SH-SY5Y (cell line): ENCODE measurements around the gene POU2F3.

ENCODE experiments used
- GATA2 ChIP-seq: IDR thresholded peaks from 2 replicates; pipeline ENCODE4 v1.6.1; 2011; ENCODE audit warnings: mild to moderate bottlenecking, low read depth, low read length
- GATA3 ChIP-seq: IDR thresholded peaks from 2 replicates; pipeline ENCODE4 v1.6.1; 2011; ENCODE audit warnings: low read depth, mild to moderate bottlenecking, low read length, moderate library complexity

- TF ChIP-seq GATA2 (no peak), GATA3 (no peak)
Observed at GRCh38 chr11:120212926-120213325, 27.0 kb upstream of the POU2F3 start.
